DOHH2 (cell line): ENCODE measurements around the gene ZNF593OS.

Source experiments
- H3F3A ChIP-seq: fragments of 200-600 bp; sonication (generic), shearing (Covaris generic); 2 replicates; pipeline ENCODE4 v1.6.0; 2016; ENCODE audit warnings: antibody characterized with exemption, mild to moderate bottlenecking; ENCODE audit not compliant: control insufficient read depth, insufficient read depth
- H3K27ac ChIP-seq: fragments of 200-600 bp; sonication (generic); 2 replicates; pipeline ENCODE4 v1.5.1; 2014; ENCODE audit warnings: low read depth, mild to moderate bottlenecking, low read length, moderate library complexity
- H3K27me3 ChIP-seq: fragments of 200-600 bp; sonication (generic); 2 replicates; pipeline ENCODE4 v1.6.1; 2014; ENCODE audit warnings: mild to moderate bottlenecking, low read length, mixed read lengths; ENCODE audit not compliant: control insufficient read depth
- H3K36me3 ChIP-seq: fragments of 200-600 bp; sonication (generic); 2 replicates; pipeline ENCODE4 v1.6.1; 2014; ENCODE audit warnings: mild to moderate bottlenecking, low read length, moderate library complexity, mixed read lengths; ENCODE audit not compliant: control insufficient read depth
- H3K4me1 ChIP-seq: fragments of 200-600 bp; sonication (generic); 2 replicates; pipeline ENCODE4 v1.6.1; 2014; ENCODE audit warnings: mild to moderate bottlenecking, low read length, mixed read lengths; ENCODE audit not compliant: control insufficient read depth
- H3K4me2 ChIP-seq: fragments of 200-600 bp; sonication (generic); 2 replicates; pipeline ENCODE4 v1.6.0; 2014; ENCODE audit warnings: mild to moderate bottlenecking, low read length, moderate library complexity
- H3K4me3 ChIP-seq: fragments of 200-600 bp; sonication (generic); 2 replicates; pipeline ENCODE4 v1.5.1; 2014; ENCODE audit warnings: mild to moderate bottlenecking, low read length, mixed read lengths
- H3K79me2 ChIP-seq: fragments of 200-600 bp; sonication (generic); 2 replicates; pipeline ENCODE4 v1.6.1; 2014; ENCODE audit warnings: mild to moderate bottlenecking, low read length, mixed read lengths; ENCODE audit not compliant: control insufficient read depth
- H3K9me2 ChIP-seq: fragments of 200-600 bp; sonication (generic); replicated peaks from 2 replicates; pipeline ENCODE4 v1.6.1; 2014; ENCODE audit warnings: mild to moderate bottlenecking, low read length, mixed read lengths; ENCODE audit not compliant: control insufficient read depth
- H3K9me3 ChIP-seq: fragments of 200-600 bp; sonication (generic); 2 replicates; pipeline ENCODE4 v1.6.1; 2014; ENCODE audit warnings: antibody characterized with exemption, low read length, mixed read lengths; ENCODE audit not compliant: control insufficient read depth, insufficient read depth
- H4K20me1 ChIP-seq: fragments of 200-600 bp; sonication (generic); 2 replicates; pipeline ENCODE4 v1.6.0; 2014; ENCODE audit warnings: low read depth, mild to moderate bottlenecking, antibody characterized with exemption, low read length, moderate library complexity; ENCODE audit not compliant: control insufficient read depth, insufficient read depth
- EZH2phosphoT487 ChIP-seq: fragments of 200-600 bp; sonication (generic); IDR thresholded peaks from 2 replicates; pipeline ENCODE4 v1.6.1; 2017; ENCODE audit warnings: borderline replicate concordance, mild to moderate bottlenecking, antibody characterized with exemption, low read length, moderate library complexity, mixed read lengths
- TF ChIP-seq, protein P1 (sequence below): fragments of 200-600 bp; sonication (generic); IDR thresholded peaks from one replicate; pipeline ENCODE4 v1.5.1; 2014; ENCODE audit warnings: antibody characterized with exemption, mild to moderate bottlenecking, low read depth, low read length; ENCODE audit not compliant: poor library complexity, severe bottlenecking

The ZNF593OS gene

DNA sequence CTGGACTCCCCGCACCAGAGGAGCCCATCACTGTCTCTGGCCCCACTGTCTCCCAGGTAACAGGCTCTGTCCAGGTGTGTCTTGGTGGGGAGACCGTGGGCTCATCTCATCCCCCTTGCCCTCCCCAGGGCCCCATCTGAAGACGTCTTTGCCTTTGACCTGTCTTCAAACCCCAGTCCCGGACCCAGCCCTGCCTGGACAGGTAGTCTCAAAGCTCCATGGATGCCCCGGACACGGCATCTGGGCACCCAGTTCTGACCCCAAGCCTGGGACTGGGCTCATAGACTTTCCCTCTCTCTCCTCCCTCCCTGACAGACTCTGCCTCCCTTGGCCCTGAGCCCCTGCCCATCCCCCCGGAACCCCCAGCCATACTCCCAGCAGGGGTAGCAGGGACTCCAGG lies 12.5 kb upstream of the ZNF593OS start:
- no peaks in the 10 kb centered on the region for H3K9me2 ChIP-seq
- no peak for TF ChIP-seq EZH2phosphoT487
- TF ChIP-seq, protein P1, sequence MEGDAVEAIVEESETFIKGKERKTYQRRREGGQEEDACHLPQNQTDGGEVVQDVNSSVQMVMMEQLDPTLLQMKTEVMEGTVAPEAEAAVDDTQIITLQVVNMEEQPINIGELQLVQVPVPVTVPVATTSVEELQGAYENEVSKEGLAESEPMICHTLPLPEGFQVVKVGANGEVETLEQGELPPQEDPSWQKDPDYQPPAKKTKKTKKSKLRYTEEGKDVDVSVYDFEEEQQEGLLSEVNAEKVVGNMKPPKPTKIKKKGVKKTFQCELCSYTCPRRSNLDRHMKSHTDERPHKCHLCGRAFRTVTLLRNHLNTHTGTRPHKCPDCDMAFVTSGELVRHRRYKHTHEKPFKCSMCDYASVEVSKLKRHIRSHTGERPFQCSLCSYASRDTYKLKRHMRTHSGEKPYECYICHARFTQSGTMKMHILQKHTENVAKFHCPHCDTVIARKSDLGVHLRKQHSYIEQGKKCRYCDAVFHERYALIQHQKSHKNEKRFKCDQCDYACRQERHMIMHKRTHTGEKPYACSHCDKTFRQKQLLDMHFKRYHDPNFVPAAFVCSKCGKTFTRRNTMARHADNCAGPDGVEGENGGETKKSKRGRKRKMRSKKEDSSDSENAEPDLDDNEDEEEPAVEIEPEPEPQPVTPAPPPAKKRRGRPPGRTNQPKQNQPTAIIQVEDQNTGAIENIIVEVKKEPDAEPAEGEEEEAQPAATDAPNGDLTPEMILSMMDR = no peak
- H3F3A ChIP-seq = no peaks in the 10 kb centered on the region
- H3K4me3 ChIP-seq = no peak overlapping the region
- no peaks in the 10 kb centered on the region for H3K27me3 ChIP-seq
- no peak overlapping the region for H3K4me2 ChIP-seq
- H3K79me2 ChIP-seq = no peaks in the 10 kb centered on the region
- no peaks in the 10 kb centered on the region for H3K9me3 ChIP-seq
- no peaks in the 10 kb centered on the region for H3K36me3 ChIP-seq
- no peaks in the 10 kb centered on the region for H4K20me1 ChIP-seq
- peaks cover 12% of the 10 kb centered on the region for H3K4me1 ChIP-seq
- H3K27ac ChIP-seq = no peak overlapping the region

GRCh38 chr1:26182383-26182696 lies 10.7 kb upstream of the ZNF593OS start:
- no peak overlapping the region for H3K4me2 ChIP-seq

GRCh38 chr1:26181586-26182382 lies 10.2 kb upstream of the ZNF593OS start:
- H3K4me1 ChIP-seq = peaks cover 12% of the 10 kb centered on the region
- H3K9me2 ChIP-seq = no peaks in the 10 kb centered on the region
- H3K79me2 ChIP-seq = no peaks in the 10 kb centered on the region
- no peak overlapping the region for H3K27ac ChIP-seq
- H3K36me3 ChIP-seq = no peaks in the 10 kb centered on the region
- no peaks in the 10 kb centered on the region for H3K27me3 ChIP-seq
- no peaks in the 10 kb centered on the region for H4K20me1 ChIP-seq
- H3K4me3 ChIP-seq = no peak overlapping the region
- H3F3A ChIP-seq = no peaks in the 10 kb centered on the region
- no peak overlapping the region for H3K4me2 ChIP-seq
- no peak for TF ChIP-seq EZH2phosphoT487
- TF ChIP-seq, protein P1 = no peak
- H3K9me3 ChIP-seq = no peaks in the 10 kb centered on the region

More at GRCh38 chr1:26182383-26182696, 10.7 kb upstream of the ZNF593OS start:
- Histone ChIP-seq H3K4me1 (peaks cover 12% of the 10 kb centered on the region), H3F3A (no peaks in the 10 kb centered on the region), H3K9me3 (no peaks in the 10 kb centered on the region), H3K4me3 (no peak overlapping the region), H3K36me3 (no peaks in the 10 kb centered on the region), H3K27ac (no peak overlapping the region), H3K27me3 (no peaks in the 10 kb centered on the region), H3K79me2 (no peaks in the 10 kb centered on the region), H3K9me2 (no peaks in the 10 kb centered on the region), H4K20me1 (no peaks in the 10 kb centered on the region)
- TF ChIP-seq EZH2phosphoT487 = no peak
- TF ChIP-seq, protein P1 = no peak
